Fibroblast of pulmonary artery (primary cell): ENCODE measurements around the gene CNOT2.
A peak's percentile ranks its signal among the peaks of the same experiment; 100 is the strongest.

Experiments used
- DNase-seq: peaks from one replicate; pipeline ENCODE4 v3.0.0-alpha.2; 2010; ENCODE audit warnings: low read depth
- H3K4me3 ChIP-seq: replicated peaks from 2 replicates; pipeline ENCODE4 v1.5.1; 2011; ENCODE audit warnings: low read depth, mild to moderate bottlenecking, control low read depth, low read length, moderate library complexity
- CTCF ChIP-seq: IDR thresholded peaks from 2 replicates; pipeline ENCODE4 v1.5.1; 2011; ENCODE audit warnings: mild to moderate bottlenecking, control low read depth, low read length, inconsistent platforms; ENCODE audit errors: missing control alignments

Gene CNOT2

GRCh38 chr12:70217416-70217815, 25.8 kb upstream of the CNOT2 start:
- no peak overlapping the region for H3K4me3 ChIP-seq
- no peak for DNase-seq
- no peak for TF ChIP-seq CTCF

GRCh38 chr12:70221626-70222025, 21.6 kb upstream of the CNOT2 start:
- no peak for TF ChIP-seq CTCF
- no peak for DNase-seq
- no peak overlapping the region for H3K4me3 ChIP-seq

- no peak for DNase-seq
- TF ChIP-seq CTCF = no peak
- H3K4me3 ChIP-seq = no peak overlapping the region
Measured at GRCh38 chr12:70227911-70228310, 15.3 kb upstream of the CNOT2 start.

- DNase-seq = no peak
- no peak for TF ChIP-seq CTCF
- no peak overlapping the region for H3K4me3 ChIP-seq
Measured at GRCh38 chr12:70230934-70231606, 12.2 kb upstream of the CNOT2 start.

GRCh38 chr12:70236990-70237389, 6.2 kb upstream of the CNOT2 start:
- no peak for DNase-seq
- H3K4me3 ChIP-seq = no peak overlapping the region
- TF ChIP-seq CTCF = no peak

- no peak for DNase-seq
- H3K4me3 ChIP-seq = no peak overlapping the region
- no peak for TF ChIP-seq CTCF
Measured at GRCh38 chr12:70240673-70241072, 2.6 kb upstream of the CNOT2 start.

- H3K4me3 ChIP-seq = peak overlapping the region; percentile 88
Measured at GRCh38 chr12:70241845-70242244, 1.4 kb upstream of the CNOT2 start.

More at GRCh38 chr12:70241845-70242244, 1.4 kb upstream of the CNOT2 start:
- no peak for DNase-seq
- TF ChIP-seq CTCF = no peak
